HG02610 (cell line): ENCODE data around the gene MYH9.
"Not testable (repeated sequence)": the region's sequence is repeated elsewhere in the genome, so short reads cannot be mapped to it uniquely, and the experiment has no call there.

ENCODE experiments used
- ATAC-seq: cut with Tn5 transposase; IDR thresholded peaks from one replicate; pipeline ENCODE4 v1.9.1; 2021; ENCODE audit warnings: mild to moderate bottlenecking, moderate library complexity; ENCODE audit not compliant: unreplicated experiment

MYH9 gene

DNA sequence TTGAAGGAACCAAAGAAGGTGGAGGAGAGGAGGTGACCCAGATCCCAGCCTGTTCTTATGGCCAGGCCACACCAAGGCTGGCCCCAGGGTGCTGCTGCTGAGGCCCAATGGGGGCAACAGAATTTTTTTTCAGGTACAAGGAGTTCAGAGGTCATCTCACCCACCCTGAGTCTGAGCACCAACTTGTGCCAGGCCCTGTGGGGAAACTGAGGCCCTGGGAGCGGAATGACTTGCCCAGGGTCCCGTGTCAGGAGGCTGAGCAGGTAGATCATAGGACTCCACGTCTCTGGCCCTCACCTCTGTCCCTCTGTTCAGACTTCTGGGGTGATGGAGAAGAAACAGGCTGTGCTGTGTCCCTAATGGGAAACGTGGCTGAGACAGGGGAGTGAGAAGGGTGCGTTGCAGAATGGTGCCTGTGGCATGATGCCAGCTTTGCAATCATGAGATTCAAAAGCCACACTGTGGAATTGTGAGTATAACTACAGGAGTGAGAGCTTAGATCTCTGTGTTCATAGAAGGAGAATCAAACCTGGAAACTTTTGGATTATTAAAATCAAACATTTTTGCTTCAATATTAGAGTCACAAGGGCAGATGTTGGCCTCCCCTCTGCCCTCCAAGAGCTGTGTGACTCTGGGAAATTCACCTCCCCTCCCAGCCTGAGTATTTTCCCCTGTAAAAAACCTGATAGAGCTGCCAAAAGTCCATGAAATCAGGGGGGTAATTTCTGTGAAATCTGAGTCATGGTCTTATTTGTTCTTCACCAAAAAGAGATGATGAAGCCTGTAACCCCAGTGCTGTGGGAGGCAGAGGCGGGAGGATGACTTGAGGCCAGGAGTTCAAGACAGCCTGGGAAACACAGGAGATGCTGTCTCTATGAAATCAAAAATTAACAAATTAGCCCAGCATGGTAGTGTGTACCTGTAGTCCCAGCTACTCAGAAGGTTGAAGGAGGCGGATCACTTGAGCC, 134.0 kb downstream of the MYH9 start:
- ATAC-seq, result no peak

DNA sequence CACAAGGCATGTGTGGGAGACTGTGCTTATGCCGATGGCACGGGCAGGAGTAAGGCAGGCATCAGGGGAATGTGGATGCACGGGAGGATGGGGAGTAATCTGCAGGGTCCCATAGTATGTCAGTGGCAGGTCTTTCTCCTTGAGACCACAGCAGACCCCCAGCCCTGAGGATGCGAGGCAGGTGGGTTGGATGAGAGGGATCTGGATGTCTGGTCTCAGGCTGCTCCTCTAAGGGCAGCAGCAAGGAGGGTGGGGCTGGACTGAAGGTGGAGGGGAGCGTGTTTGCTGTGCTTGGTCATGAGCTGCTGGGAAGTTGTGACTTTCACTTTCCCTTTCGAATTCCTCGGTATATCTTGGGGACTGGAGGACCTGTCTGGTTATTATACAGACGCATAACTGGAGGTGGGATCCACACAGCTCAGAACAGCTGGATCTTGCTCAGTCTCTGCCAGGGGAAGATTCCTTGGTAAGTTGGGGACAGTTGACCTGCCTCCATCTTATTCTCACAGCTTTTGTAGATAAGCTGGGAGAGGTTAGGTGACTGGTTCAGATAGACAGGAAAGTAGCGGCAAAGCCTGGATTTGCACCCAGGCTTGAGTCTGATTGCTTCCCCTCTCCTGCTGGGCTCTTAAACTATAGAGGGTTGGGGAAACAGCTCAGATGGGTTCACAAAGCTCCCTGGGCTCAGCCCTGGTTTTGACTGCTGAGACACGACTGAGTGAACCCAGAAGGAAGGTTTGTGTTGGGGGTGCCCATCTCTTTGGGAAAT, 134.8 kb downstream of the MYH9 start, which contains the start of gene APOL1:
TSS of gene APOL1 (plus strand) at position 380 of the 769 bp plus-strand sequence. CDS start 1,823 bp downstream, outside the sequence.
- ATAC-seq, result peak; percentile 67

DNA sequence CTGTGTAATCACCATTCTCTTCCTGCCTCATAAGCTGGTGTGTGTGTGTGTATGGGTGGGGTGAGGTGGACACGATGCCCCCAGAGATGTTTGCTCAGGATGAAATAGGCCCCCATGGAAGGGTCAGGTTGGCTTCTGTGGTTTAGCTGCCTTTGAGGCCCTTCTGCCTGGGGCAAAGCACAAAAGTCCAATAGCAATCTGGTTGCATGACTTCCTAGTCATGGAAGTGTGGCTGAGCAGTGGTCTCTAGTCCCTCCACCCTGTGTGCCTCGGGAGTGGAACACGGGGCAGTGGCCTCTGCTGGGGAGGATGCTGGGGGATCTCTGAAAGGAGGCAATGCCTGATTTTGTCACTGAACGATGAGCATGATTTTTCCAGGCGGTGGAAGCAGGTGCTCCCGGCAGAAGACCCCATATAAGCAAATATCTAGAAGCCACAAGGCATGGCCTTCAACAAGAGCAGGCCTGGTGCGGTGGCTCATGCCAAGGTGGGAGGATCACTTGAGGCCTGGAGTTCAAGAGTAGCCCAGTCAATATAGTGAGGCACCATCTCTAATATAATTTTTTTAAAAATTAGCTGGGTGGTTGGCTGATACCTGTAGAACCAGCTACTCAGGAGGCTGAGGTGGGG, 135.7 kb downstream of the MYH9 start:
- ATAC-seq, result not testable (repeated sequence)

DNA sequence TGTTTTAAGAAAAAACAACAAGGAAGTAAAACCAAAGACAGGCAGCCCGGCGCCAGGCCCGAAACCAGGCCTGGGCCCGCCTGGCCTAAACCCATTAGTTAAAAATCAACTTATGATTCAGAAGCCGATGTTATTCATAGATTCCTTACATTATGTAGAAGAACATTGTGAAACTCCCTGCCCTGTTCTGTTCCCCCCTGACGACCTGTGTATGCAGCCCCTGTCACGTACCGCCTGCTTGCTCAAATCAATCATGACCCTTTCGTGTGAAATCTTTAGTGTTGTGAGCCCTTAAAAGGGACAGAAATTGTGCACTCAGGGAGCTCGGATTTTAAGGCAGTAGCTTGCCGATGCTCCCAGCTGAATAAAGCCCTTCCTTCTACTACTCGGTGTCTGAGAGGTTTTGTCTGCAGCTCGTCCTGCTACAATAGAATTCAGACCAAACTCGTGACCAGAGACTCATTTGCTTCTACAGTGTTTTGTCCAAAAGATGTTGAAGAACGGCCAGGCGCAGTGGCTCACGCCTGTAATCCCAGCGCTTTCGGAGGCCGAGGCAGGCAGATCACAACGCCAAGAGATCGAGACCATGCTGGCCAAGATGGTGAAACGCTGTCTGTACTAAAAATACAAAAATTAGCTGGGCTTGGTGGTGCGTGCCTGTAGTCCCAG, 137.3 kb downstream of the MYH9 start:
- not testable (repeated sequence) for ATAC-seq

DNA sequence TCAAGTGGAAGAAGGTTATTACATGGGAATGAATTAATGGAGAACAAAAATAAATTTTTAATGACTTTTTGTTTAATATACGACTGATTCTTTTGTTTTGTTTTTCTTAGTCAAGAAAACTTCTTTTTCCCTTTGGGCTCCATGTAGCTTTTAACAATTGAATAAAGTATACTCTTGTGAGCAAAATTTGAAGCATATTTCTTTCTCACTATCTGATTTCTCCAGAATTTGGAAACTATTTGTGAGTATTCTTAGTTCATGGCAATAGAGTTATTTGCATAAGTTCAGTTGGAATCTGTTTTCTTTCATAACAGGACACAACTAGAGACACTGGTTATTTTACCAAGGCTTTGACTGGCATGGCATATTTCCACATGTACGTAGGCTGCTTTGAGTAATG, 138.6 kb downstream of the MYH9 start:
- no peak for ATAC-seq

DNA sequence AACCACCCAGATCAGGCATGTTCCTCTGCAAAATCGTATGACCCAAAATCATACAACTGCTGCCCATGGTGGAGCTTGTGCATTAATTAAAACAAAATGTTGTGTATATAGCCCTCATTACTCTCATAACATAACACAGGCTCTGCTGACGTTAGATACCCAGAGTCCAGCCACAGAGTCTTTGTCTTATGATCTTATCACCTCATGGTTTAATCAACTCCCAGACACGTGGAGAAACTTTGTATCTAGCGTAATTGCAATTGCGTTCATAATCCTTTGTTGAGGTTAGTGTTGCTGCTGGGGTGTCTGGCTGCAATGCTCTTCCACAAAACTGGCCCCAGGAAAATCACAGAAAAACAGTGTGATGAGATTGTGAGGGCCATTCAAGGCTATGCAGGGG, 139.8 kb downstream of the MYH9 start:
- no peak for ATAC-seq

DNA sequence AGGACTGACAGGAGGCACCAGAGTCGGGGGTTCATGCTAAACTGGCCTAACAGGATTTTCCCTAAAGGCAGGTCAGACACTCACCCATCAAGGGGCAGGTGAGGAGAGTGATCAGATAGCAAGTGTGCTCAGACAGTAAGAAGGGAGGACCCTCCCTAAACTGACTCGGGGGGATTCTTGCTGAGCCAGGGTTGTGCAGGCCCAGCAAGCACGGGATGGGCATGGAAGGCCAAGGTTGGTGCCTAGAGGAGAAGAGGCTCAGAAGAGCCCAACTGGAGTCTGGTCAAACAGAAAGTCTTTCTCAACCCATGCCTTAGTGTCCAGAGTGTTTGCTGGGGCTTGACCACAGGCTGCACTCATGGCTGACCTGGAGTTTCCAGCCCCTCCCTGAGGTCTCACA, 141.0 kb downstream of the MYH9 start:
- ATAC-seq, result no peak

DNA sequence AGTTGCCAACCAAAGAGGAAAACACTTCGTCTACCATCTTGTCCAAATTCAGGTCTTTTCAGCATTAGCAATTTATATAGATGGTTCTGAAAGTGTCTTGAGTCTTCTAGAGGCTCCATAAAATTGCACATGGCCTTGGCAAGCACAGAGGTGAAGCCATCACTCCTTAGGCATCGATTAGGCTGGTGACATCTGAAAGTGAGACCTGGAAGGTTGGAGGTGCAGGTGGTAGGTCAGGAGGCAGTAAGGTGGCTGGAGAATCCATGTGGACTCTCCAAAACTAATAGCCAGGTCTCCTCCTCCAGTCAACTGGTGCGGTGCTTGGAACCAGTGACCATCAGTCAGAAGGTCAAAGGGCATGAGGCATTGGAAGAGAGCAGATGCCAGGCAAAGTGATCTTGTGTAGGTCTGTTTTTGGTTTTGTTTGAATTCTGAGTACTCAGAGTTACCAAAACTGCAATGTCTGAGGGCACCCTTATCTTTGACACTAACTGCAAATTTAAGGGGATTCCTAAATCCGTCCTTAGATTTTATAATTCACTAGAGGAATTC, 141.9 kb downstream of the MYH9 start:
- ATAC-seq, result no peak

DNA sequence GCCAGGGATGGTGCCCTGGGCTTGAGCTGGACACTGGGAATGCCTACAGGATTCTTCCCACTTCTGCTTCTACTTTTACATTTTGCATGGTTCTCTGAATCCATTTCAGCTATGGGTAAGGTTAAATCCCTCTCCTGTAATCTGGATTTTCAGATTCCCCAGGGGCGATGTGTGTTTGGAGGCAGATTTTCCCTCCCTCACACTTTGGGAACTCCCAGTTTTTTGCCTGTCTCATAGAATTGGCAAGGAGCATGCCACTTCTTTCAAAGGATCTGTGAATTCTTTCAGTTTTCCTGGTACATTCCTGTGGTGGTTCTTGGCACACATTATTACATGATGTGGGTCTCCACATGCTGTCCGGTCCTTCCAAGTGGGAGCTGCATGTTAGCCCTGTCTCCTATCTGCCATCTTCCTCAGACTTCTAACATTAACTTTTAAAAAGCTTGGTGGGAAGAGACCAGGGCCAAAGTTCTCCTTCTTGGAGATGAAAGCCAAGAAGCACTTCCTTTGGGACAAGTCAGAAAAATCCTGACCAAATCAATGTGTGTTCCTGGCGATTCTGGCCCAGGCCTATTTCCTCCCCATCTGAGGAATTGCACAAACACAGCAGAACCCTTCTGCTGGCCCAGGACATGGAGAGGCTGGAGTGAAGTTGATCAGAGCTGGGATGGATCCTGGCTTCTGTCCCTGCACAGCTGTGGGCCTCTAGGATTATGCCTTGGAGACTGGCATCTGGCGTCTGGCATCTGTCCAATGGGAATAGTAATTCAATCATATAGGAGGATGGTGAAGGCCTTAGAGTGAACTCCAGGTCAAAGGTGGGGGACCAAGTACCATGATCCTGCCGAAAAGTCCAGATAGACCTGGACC, 143.0 kb downstream of the MYH9 start:
- no peak for ATAC-seq

DNA sequence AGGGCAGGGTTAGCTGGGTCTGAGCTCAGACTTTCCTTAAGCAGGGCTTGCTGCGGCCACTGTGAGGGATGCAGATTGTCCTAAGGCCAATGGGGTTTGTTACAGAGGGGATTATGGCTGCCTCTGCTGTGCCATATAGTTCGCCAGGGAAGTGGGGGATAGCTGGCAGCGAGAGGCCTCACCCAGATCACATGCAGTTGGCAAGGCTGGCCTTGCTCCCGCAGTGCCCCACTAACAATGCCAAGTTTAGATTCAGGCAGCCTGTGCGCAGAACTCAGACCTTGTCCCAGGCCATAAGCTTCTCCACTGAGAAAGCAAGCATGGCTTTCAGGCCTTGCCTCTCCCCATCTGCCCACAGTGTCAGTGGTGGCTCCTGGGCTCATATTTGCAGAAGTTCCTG, 143.8 kb downstream of the MYH9 start:
- ATAC-seq, result no peak

DNA sequence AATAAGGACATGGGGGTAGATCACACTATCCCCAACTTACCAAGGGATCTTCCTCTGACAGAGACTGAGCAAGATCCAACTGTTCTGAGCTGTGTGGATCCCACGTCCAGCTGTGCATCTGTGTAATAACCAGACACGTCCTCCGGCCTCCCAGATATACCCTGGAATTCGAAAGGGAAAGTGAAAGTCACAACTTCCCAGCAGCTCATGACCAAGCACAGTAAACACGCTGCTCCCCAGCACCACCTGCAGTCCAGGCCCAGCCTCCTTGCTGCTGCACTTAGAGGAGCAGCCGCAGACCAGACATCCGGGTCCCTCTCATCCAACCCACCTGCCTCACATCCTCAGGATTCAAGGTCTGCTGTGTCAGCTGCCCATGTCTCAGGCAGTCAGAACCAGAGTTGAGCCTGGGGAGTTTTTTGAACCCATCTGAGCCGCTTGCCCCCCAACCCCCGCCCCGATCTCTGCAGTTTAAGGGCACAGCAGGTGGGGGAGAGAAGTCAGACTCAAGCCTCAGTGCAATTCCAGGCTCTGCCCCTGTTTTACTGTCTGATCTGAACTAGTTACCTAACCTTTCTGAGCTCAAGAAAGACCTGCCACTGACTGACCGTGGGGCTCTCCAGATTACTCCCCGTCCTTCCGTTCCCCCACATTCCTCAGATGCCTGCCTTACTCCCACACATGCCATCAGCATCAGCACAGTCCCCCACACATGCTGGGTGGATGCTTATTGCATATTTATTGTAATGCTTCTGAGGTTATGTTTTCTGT, 148.2 kb downstream of the MYH9 start, which contains the start of gene APOL2:
TSS of gene APOL2 (minus strand) at position 127 of the 771 bp plus-strand sequence. CDS start 6,365 bp downstream, outside the sequence.
- peak; percentile 91 for ATAC-seq

DNA sequence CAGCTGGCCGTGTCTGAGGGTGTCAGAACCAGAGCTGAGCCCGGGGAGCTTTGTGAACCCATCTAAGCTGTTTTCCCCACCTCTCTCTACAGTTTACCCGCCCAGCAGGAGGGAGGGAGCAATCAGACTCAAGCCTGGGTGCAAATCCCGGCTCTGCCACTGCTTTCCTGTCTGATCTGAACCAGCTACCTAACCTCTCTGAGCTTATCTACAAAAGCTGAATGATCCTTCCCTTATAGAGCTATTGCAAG, 148.7 kb downstream of the MYH9 start:
- ATAC-seq, result peak; percentile 12

DNA sequence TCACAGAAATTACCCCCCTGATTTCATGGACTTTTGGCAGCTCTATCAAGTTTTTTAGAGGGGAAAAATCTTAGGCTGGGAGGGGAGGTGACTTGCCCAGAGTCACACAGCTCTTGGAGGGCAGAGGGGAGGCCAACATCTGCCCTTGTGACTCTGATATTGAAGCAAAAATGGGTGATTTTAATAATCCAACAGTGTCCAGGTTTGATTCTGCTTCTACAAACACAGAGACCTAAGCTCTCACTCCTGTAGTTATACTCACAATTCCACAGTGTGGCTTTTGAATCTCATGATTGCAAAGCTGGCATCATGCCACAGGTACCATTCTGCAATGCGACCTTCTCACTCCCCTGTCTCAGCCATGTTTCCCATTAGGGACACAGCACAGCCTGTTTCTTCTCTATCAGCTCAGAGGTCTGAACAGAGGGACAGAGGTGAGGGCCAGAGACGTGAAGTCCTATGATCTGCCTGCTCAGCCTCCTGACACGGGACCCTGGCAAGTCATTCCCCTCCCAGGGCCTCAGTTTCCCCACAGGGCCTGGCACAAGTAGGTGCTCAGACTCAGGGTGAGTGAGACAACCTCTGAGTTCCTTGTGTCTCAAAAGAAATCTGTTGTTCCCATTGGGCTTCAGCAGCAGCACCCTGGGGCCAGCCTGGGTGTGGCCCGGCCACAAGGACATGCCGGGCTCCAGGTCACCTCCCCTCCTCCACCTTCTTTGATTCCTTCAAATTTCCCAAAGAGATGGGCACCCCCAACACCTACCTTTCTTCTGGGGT, 149.2 kb downstream of the MYH9 start:
- no peak for ATAC-seq

DNA sequence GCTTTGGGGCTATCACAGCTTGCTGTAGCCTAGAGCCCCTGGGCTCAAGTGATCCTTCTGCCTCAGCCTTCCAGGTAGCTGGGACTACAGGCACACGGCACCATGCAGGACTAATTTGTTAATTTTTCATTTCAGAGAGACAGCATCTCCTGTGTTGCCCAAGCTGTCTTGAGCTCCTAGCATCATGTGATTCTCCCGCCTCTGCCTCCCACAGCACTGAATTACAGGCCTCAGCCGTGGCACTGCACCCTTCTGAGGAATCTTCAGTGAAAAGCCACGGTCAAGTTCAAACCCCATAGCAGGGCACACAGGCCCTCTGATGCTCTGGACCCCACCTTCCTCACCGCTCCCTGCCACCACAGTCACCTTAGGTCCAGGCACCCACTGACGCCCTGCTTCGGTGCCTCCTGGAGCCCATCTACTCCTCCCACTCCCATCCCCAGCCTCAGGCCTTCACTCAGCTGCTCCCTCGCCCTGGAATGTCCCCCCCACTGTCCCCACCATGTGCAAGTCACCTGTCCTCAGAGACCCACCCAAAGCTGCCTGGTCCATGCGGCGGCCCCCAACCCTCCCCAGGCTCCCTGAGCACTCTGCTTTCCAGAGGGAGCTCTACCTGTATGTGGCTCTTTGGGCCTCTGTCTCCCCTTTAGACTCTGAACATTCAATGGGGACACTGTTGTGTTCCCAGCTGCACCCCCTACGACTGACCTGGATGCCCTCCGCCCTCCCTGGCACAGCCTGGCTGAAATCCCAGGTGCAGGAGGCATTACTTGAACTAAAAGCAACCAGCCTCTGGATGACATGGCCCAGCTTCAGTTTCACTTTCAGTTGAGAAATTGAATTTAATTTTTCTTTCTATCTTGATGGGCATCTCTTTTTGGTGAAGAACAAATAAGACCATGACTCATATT, 150.1 kb downstream of the MYH9 start:
- ATAC-seq, result no peak

DNA sequence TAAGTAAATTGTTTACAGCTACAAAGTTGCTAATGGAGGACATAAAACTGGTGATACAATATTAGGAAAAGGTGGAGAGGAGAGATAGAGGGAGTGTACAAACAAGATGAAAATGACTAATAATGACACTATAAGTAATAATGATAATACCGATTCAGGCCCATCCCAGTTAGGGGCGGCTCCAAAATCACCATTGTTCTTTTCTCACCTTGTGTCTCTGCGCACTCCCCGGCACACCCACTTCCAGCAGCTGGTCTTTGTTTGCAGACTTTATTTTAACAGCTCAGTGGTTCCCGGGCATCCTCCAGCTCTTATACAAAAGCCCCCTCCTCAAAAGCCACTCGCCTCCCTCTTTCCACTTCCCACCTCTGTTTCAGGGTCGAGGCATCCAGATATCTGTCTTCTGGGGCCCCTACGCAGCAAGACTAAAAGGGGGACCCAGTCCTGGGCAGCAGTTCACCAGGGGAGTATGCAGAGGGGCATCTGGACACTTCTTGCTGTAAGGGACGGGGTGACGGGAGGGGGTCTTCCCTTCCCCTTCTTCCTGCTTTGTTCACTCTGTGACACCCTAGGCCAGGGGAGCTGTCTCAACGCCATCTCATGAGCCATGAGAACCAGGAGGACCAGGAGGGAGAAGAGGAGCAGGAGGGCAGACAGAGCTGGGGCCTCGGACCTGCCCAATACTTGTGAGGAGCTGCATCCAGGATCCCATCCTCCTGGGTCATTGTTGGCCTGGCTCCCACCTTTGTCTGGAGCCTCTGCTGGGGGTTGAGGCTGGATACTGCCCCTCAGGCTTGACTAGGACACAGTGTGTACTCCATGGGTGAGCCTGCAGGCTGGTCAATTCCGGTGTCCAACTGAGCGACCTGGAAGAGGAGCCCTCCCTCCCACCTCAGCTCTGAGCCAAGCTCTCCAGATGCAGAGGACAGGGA, 151.1 kb downstream of the MYH9 start:
- no peak for ATAC-seq

DNA sequence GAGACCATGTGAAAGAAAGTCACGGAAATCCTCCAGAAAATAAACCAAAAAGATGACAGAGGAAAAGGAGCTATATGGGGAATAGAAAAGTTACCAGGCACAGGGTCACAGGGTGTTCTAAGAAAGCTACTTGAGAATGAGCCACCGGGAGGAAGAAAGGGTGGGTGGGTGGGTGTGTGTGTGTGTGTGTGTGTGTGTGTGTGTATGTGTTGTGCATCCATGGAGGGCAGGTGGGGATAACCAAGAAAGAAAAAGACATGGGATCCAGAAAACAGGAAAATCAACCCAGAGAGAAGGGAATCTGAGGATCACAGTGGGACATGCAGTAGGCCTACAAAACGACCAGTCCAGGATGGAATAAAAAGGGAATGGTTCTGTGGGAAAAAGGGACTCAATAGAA, 152.2 kb downstream of the MYH9 start:
- ATAC-seq, result no peak
